Stimulated activated CD4-positive, alpha-beta T cell treated with anti-CD3 and anti-CD28 coated beads, Interleukin-15, amount 100 ng/mL, for 24 hours (primary cell): ENCODE data around the gene PGAP3.
A peak's percentile ranks its signal among the peaks of the same experiment; 100 is the strongest.
"Not testable (repeated sequence)": the region's sequence is repeated elsewhere in the genome, so short reads cannot be mapped to it uniquely, and the experiment has no call there.

ENCODE experiments used
- DNase-seq: peaks from one replicate; pipeline ENCODE4 v3.0.0-alpha.2; 2020

Gene PGAP3, protein sequence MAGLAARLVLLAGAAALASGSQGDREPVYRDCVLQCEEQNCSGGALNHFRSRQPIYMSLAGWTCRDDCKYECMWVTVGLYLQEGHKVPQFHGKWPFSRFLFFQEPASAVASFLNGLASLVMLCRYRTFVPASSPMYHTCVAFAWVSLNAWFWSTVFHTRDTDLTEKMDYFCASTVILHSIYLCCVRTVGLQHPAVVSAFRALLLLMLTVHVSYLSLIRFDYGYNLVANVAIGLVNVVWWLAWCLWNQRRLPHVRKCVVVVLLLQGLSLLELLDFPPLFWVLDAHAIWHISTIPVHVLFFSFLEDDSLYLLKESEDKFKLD

DNA sequence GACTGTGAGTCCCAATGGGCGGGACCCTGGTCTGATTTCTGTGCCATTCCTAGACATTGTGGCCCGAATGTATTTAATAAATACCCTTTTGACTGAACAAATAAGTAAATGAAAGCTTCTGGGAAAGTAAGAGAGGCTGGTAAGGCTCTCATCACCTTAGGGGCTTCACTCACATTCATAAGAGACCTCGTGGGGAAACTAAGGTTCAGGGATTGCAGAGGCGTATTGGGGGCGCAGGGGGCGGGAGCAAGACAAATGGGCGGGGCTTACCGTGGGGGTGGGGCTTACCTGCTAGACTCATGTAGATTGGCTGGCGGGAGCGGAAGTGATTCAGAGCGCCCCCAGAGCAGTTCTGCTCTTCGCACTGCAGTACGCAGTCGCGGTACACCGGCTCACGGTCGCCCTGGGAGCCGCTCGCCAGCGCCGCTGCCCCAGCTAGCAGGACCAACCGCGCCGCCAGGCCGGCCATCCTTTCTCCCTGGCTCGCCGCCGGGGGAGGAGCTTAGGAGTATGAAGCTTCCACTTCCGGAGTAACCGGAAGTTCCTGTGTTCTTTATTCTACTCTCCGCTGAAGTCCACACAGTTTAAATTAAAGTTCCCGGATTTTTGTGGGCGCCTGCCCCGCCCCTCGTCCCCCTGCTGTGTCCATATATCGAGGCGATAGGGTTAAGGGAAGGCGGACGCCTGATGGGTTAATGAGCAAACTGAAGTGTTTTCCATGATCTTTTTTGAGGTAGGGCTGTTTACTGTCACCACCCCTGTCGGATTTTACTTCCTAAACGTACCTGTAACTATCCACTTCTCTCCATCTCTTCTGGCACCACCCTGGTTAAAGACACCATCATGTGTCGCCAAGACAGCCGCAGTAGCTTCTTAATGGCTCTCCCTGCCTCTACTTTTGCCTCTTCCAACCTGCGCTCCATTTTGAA, at the start of gene PGAP3:
PGAP3 (minus strand) TSS at position 512 of the 929 bp plus-strand sequence; CDS start at position 469, 43 bp downstream.
- peak; percentile 89 for DNase-seq

- no peak for DNase-seq
These were observed 49.4 kb upstream of the PGAP3 start for GRCh38 chr17:39737206-39737759.

DNA sequence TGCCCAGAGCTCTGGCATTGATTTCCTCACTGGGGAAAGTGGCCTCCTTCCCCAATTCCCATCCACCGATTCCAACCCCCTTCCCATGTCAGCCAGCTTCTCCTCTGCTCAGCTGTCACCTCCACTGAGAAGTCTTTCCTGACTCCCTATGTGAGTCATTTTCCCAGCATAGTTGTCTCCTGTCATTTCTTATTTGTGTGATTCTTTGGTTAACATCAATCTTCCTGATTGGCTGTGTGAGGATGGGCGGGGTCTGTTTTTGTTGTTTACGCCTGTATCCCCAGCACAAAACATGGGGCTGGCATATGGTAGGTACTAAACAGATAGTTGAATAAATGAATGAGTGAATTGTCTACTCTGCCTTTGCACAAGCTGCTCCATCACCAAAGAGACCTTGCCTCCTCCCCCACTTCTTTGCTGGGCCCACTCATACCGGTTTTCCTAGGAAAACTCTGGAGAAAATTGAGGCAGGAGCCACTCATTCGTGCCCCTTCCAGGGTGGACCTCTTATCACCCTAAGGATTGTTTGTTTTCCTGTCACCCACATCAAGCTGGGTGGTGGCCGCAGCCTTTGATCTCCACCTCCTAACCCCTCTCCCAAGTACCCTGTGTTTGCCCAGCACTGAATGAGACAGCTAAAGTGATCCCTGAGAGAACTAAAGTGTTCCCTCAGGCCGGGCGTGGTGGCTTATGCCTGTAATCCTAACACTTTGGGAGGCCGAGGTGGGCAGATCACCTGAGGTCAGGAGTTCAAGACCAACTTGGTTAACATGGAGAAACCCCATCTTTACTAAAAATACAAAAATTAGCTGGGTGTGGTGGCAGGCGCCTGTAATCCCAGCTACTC, 48.7 kb upstream of the PGAP3 start:
- no peak for DNase-seq

GRCh38 chr17:39735882-39736281, 48.0 kb upstream of the PGAP3 start:
- no peak for DNase-seq

DNA sequence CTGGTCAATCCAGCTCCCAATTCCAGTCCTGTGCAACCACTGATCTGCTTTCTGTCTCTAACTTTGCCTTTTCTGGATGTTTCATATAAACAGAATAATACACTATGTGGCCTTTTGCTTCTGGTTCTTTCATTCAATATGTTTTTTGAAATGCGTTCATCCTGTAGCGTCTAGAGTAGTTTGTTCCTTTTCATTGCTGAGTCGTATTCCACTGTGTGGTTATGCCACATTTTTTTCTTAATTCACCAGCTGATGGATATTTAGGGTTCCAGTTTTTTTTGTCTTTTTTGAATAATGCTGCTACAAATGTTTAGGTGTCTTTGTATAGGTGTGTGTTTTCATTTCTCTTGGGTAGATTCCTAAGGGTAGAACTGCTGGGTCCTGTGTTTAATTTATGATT, 44.7 kb upstream of the PGAP3 start:
- no peak for DNase-seq

- DNase-seq = peak; percentile 93
These were observed 42.5 kb upstream of the PGAP3 start, which contains the start of gene MIEN1 for GRCh38 chr17:39730095-39730921. Gene MIEN1 (minus strand): TSS chr17:39730532. CDS start chr17:39730495, 37 bp downstream.

- DNase-seq = no peak
These were observed 41.5 kb upstream of the PGAP3 start for GRCh38 chr17:39729280-39729851.

- DNase-seq = no peak
These were observed 39.7 kb upstream of the PGAP3 start for GRCh38 chr17:39727556-39727955.

GRCh38 chr17:39726617-39727016, 38.8 kb upstream of the PGAP3 start:
- DNase-seq = no peak

DNA sequence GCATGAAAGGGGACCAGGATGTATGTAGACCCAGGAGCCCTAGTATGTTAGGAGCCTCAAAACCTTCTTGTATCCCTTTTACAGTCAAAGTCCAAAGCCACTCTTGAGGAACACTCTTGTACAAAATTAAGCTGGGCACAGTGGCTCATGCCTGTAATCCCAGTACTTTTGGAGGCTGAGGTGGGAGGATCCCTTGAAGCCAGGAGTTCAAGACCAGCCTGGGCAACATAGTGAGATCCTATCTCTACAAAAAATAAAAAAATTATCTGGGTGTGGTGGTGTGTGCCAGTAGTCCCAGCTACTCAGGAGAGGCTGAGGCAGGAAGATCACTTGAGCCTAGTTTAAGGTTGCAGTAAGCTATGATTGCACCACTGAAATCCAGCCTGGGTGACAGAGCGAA, 38.1 kb upstream of the PGAP3 start:
- DNase-seq = not testable (repeated sequence)

DNA sequence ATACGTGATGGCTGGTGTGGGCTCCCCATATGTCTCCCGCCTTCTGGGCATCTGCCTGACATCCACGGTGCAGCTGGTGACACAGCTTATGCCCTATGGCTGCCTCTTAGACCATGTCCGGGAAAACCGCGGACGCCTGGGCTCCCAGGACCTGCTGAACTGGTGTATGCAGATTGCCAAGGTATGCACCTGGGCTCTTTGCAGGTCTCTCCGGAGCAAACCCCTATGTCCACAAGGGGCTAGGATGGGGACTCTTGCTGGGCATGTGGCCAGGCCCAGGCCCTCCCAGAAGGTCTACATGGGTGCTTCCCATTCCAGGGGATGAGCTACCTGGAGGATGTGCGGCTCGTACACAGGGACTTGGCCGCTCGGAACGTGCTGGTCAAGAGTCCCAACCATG, 36.9 kb upstream of the PGAP3 start:
- DNase-seq = no peak

DNA sequence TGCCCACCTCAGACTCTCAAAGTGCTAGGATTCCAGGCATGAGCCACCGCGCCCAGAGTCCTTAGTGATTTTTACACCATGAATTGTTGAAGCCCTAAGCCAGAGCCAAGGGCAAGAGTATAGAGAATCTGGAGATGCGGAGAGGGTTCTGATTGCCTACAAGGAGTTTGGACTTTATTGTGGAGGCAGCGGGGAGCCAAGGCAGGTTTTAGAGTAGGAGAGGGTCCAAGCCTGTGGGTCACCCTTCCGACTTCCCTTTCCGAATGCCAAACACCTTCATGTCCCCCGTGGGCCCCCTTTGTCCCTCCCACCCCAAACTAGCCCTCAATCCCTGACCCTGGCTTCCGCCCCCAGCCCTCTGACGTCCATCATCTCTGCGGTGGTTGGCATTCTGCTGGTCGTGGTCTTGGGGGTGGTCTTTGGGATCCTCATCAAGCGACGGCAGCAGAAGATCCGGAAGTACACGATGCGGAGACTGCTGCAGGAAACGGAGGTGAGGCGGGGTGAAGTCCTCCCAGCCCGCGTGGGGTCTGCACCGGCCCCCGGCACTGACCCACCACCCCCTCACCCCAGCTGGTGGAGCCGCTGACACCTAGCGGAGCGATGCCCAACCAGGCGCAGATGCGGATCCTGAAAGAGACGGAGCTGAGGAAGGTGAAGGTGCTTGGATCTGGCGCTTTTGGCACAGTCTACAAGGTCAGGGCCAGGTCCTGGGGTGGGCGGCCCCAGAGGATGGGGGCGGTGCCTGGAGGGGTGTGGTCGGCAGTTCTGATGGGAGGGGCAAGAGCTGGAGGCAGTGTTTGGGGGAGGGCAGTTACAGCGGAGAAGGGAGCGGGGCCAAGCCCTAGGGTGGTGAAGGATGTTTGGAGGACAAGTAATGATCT, 35.4 kb upstream of the PGAP3 start:
- DNase-seq = peak; percentile 45

DNA sequence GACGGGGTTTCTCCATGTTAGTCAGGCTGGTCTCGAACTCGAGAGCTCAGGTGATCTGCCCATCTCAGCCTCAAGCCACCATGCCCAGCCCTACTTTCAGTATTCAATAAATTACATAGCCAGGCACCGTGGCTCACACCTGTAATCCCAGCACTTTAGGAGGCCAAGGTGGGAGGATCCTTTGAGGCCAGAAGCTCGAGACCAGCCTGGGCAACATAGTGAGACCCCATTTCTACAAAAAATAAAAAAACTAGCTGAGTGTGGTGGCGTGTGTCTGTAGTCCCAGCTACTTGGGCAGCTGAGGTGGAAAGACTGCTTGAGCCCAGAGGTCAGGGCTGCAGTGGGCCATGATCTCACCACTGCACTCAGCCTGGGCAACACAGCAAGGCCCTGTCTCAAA, 34.2 kb upstream of the PGAP3 start:
- no peak for DNase-seq

DNA sequence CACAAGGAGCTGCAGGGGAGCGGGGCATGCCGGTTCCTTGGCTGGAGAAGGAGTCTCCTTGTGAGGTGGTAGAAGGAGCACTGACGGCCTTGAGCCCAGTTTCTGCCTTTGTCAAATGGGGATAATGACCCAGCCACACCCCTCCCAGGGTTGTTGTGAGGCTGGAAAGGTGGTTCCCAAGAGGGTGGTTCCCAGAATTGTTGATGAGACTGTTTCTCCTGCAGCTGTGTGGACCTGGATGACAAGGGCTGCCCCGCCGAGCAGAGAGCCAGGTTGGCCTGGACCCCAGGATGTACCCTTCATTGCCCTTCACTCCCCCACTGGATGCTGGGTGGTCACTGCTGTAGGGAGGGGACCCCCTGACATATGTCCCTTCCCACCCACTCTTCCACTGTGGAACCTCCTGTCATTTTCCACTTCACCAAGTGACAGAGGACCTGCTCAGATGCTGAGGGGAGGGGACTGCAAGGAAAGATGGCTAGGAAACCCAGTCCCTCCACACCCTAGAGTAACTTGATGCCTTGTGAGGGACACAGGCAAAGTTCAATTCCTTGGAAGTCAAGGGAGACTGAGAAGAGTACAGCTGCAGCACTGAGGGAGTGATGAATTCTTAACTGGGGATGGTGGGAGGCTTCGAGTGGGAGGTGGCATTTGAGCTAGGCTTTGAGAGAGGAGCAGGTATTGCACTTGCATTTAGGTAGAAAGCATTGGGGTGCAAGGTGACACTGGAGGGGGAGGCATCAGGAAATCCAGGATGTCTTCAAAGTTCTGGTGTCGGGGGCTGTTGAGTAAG, 31.9 kb upstream of the PGAP3 start:
- no peak for DNase-seq

- DNase-seq = no peak
These were observed 29.8 kb upstream of the PGAP3 start for GRCh38 chr17:39717660-39718059.

GRCh38 chr17:39716879-39717536, 29.2 kb upstream of the PGAP3 start:
- DNase-seq = no peak

DNA sequence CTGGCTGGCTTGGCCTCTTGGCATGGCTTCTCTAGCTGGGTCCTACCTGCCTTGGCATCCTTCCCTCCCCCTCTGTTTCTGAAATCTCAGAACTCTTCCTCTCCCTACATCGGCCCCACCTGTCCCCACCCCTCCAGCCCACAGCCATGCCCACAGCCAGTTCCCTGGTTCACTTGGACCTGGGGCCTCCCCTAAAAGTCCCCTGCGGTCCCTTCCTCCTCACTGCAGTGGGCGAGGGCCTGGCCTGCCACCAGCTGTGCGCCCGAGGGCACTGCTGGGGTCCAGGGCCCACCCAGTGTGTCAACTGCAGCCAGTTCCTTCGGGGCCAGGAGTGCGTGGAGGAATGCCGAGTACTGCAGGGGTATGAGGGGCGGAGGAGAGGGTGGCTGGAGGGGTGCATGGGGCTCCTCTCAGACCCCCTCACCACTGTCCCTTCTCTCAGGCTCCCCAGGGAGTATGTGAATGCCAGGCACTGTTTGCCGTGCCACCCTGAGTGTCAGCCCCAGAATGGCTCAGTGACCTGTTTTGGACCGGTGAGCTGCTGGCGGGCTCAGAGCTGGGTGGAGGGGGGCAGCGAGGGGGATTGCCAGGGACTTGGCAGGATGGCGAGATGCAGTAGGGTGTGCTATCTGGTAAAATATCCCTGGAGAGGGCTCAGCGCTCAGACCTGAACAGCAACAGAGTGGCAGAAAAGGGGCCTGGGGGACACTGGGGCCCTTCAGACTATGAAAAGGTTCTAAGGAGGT, 28.4 kb upstream of the PGAP3 start:
- no peak for DNase-seq
